Measurements from ENCODE around the gene SERPINA6.
"Not testable (repeated sequence)": the region's sequence is repeated elsewhere in the genome, so short reads cannot be mapped to it uniquely, and the experiment has no call there.

Gene SERPINA6

DNA sequence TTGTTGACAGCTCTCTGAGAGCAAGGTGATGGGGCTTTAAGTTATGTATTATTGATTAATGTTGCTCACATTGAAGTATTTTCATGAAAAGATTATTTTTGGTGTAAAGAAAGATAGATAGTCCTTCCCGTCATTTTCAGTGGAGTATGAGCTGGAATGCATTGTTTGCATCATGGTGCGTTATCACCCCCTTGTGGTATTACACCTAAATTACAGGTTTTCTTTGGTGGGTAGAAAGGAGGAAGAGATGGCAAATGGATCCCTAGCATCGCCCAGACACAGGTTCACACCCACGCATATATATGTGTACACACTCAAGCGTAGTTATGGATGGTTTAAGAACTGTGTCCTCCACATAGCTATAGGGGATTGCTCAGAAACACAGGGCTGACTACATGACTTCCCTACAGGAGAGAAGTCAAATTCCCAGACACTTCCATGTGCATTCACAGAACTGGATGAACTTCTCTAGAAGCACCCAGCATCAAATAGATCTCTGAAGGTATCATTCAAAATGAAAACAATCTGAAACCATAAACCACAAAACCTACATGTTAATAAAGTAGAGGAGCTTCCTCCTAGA, 15.6 kb downstream of the SERPINA6 start:
- TF ChIP-seq, protein P1, sequence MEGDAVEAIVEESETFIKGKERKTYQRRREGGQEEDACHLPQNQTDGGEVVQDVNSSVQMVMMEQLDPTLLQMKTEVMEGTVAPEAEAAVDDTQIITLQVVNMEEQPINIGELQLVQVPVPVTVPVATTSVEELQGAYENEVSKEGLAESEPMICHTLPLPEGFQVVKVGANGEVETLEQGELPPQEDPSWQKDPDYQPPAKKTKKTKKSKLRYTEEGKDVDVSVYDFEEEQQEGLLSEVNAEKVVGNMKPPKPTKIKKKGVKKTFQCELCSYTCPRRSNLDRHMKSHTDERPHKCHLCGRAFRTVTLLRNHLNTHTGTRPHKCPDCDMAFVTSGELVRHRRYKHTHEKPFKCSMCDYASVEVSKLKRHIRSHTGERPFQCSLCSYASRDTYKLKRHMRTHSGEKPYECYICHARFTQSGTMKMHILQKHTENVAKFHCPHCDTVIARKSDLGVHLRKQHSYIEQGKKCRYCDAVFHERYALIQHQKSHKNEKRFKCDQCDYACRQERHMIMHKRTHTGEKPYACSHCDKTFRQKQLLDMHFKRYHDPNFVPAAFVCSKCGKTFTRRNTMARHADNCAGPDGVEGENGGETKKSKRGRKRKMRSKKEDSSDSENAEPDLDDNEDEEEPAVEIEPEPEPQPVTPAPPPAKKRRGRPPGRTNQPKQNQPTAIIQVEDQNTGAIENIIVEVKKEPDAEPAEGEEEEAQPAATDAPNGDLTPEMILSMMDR (IDR thresholded peaks at IDR 0.05; ENCODE audit: low read depth, low read length), result no peak
- no peak for DNase-seq (ENCODE audit: extremely low read depth, low read depth)

DNA sequence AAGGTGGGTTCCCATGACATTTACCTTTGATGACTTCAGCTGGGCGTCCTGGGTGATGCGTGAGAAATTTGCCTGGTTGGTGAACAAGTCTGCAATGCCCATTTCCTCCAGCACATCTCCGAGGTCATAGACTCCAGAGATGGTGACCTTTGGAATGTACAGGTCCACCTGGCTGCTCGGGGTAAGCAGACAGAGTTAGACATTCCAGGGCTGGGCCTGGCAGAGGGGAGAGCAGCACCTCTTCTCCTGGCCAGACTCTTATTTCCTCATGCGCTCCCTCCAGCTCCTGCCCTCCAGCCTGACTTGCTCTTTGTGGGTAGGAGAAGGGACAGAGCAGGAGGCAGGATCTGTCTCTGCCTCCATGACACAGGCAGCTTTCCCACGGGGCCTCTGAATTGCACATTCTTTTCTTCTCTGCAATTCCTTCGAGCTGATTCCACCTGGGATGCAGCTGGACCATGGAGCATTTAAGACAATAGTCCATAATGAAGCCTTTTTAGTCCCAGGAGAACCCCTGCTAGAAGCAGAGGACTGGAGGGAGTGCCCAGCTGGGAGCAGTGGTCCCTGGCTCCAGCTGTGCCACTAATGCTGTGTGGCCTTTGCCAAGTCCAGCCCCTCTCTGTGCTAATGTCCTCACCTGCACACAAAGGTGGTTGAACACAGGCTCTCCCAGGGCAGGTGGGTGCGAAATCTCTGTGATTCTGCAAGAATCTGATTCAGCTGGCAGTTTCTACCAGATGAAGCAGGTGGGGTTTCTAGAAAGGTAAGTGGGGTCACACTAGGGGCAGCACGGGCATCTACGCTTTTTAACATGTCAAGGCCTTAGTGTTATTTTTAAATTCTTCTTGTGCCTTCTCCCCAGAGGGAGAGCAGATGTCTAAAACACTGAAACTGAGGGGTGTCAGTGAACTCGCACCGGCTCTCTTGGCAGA, 16.8 kb downstream of the SERPINA6 start:
- TF ChIP-seq, protein P1 (IDR thresholded peaks at IDR 0.05; ENCODE audit: low read depth, low read length), result no peak
- DNase-seq (ENCODE audit: extremely low read depth, low read depth), result no peak

DNA sequence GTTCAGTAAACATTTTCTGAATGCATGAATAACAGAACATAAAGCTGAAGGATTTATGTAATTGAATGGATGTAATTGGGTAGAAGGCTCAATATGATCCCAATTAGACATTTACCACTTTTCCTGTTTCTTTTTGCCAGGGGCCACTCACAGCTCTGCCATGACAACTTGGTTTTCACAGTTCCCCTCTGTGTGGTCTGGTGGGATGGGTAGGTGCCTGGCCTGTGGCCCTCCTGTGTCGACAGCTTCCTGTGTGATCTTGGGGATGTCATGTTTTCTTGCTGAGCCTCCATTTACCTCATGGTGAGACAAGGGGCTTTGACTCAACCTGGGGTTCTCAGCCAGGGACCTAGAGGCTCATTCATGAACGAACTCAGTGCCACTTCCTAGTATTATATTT, 17.5 kb downstream of the SERPINA6 start:
- TF ChIP-seq, protein P1 (IDR thresholded peaks at IDR 0.05; ENCODE audit: low read depth, low read length), result no peak
- DNase-seq (ENCODE audit: extremely low read depth, low read depth), result no peak

DNA sequence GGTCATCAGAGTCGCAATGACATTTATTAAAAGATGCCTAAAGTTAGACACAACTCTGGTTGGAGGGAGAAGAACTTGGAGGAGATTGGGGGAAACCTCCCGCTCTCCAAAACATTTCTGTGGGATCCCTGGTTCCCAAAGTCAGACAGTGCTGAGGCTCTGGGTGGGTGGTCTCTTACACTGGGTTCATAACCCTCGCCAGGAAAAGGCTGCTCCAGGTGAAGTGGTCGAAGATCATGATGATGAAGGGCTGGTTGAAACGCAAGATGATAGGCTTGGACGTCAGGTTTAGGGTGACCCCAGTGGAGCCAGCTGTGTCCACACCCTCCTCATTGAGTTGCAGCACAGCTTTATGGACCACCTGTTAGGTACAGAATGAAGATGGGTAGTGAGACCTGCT, 18.9 kb downstream of the SERPINA6 start:
- TF ChIP-seq, protein P1 (IDR thresholded peaks at IDR 0.05; ENCODE audit: low read depth, low read length), result no peak
- DNase-seq (ENCODE audit: extremely low read depth, low read depth), result no peak

DNA sequence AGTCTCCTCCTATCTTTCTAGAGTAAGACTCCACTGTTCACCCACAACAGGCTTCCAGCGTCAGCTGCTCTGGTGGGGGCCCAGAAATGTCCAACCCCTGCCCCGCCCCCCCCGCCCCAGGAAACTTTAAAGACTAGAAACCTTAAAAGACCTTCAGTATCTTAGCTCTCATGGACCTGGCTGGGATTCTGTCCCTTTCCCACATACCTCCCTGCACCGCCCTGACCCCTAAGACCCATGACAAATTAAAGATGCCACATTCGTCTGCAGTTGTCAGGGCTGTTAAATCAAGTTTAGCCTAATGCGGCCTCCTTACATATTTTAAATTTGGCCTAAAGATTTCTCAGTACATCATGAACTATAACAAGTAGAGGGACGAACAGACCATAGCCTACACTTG, 20.0 kb downstream of the SERPINA6 start:
- no peak for DNase-seq (ENCODE audit: extremely low read depth, low read depth)
- TF ChIP-seq, protein P1 (IDR thresholded peaks at IDR 0.05; ENCODE audit: low read depth, low read length), result no peak

DNA sequence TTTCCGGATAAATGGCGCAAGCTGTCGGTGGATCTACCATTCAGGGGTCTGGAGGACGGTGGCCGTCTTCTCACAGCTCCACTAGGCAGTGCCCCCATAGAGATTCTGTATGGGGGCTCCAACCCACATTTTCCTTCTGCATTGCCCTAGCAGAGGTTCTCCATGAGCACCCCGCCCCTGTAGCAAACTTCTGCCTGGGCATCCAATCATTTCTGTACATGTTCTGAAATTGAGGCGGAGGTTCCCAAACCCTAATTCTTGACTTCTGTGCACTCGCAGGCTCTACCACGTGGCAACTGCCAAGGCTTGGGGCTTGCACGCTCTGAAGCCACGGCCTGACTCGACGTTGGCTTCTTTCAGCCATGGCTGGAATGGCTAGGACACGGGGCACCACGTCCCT, 25.0 kb downstream of the SERPINA6 start:
- no peak for DNase-seq (ENCODE audit: extremely low read depth, low read depth)
- TF ChIP-seq, protein P1 (IDR thresholded peaks at IDR 0.05; ENCODE audit: low read depth, low read length), result no peak

DNA sequence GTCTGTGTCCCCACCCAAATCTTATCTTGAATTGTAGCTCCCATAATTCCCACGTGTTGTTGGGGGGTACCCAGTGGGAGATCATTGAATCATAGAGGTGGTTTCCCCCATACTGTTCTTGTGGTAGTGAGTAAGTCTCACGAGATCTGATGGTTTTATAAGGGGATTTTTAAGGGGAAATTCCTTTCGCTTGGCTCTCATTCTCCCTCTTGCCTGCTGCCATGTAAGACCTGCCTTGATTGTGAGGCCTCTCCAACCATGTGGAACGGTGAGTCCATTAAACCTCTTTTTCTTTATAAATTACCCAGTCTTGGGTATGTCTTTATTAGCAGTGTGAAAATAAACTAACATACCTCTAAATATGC, 27.0 kb downstream of the SERPINA6 start:
- not testable (repeated sequence) for DNase-seq (ENCODE audit: extremely low read depth, low read depth)
